NCI-H1417 treated with DMSO at 0.1 percent for 48 hours (cell line): ENCODE measurements around the gene KRT75.
"Not testable (repeated sequence)": the region's sequence is repeated elsewhere in the genome, so short reads cannot be mapped to it uniquely, and the experiment has no call there.

Experiments used
- DNase-seq: peaks from one replicate; lab custom pipeline; 2025; lab: John Stamatoyannopoulos, UW

KRT75 gene

DNA sequence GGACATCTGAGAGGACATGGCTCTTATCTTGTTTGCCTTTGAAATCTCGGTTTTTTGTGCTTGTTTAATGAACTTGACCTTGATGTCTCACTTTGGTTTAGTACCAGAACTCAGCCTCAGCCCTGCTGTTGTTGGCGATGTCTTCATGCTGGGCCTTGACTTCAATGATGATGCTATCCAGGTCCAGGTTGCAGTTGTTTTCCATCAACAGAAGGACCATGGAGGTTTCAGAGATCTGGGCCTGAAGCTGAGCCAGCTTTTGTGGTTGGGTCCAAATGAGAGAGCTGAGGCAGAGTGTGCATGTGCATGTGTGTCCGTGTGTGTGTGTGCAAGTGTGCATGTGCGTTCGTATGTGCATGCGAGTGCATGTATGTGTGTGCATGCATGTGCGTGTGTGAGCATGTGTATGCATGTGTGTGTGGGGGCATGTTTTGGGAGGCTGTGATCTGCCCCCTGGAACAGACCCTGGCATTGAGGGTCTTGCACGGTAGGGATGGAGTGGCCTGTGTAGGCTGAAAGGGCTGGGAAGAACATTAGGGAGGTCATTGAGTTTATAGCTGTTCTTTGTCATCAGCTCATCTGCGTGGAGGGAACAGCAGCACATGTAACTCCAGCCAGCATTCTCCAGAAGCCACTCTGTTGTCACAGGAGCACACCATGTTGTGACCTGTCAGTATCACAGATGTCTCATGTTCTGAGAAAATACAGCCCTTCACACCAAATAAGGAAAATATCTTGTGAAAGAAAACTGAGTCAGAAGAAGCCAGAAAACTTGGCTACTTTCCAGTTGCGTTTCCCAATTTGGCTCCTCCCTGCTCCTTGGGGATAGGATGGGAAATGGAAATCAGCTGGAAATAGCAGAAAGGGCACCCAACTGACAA lies 18.1 kb downstream of the KRT75 start:
- DNase-seq: no peak

DNA sequence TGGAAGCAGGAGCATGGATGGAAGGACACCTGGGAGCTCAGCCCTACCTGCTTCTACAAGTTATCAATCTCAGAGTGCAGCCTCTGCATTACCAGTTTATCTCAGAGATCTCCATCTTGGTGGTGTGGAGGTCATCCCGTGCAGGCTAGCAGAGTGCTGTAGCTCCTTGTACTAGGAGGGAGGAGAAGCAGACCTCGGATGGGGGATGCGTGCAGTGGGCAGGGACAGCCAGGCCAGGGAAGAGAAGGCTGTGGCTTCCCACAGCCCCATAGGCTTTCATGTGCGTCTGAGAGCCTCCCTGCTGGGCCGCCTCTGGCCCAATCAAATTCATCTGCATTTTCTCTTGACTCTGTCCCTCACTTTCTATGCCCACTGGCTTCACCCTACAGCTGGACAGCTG lies 19.2 kb downstream of the KRT75 start:
- no peak for DNase-seq

DNA sequence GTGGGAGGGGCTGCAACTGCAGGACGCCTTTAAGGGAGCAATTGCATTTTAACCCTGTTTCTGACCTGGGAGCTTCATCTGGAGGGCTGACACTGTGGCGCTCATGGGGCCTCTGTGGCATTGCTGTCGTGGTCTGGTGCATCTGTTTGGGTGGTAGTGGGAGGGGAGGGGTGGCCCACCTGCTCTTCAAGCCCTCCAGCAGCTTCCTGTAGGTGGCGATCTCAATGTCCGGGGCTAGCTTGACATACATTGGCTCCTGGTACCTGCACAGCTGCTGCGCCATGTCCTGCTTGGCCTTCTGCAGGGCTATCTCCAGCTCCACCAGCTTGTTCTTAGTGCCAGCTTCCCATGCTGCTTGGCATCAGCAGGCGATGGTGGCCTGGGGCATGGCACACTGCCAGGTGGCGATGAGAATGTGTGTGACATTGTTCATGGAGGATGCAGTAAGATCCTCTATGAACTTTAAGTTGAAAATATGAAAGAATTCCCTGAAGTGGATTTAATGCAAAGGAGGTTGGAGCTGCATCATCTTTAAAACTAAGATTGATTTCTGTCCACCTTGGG lies 20.3 kb downstream of the KRT75 start:
- DNase-seq: no peak

DNA sequence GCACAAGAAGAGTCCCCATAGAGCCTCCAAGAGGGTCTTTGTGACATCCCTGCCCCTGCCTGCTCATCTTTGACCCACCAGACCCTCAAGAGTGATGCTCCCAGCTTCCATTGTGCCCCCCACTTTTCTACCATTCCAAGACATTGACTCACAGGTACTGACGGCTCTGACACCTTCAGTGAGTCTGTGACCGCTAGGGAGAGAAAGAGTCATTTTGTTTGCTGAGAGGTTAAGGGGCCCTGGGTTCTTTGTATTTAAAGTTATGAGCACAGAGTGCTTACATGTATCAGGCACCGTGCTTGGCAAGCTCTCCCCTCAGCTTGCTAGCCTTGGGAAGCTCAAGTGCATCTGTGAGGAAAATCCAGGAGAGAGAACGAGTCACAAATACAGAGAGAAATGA lies 21.0 kb downstream of the KRT75 start:
- DNase-seq: no peak

DNA sequence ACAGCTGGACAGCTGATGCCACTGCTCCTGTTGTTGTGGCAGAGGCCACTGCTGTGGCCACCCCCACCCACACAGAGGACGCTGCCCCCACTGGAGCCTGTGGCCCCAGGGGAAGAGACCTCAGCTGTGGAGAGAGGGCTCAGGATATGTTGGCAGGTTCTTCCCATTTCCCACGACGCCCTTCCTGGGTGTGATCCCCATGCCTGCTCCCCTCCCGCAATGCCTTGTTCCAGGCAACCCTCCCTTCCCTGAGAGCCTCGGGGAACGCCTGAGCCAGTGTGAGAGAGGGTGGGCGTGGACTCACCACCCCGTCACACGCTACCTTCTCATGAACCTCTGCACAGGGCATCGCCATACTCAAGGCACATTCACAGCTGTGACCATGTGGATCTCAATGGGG lies 22.4 kb downstream of the KRT75 start:
- DNase-seq: no peak

DNA sequence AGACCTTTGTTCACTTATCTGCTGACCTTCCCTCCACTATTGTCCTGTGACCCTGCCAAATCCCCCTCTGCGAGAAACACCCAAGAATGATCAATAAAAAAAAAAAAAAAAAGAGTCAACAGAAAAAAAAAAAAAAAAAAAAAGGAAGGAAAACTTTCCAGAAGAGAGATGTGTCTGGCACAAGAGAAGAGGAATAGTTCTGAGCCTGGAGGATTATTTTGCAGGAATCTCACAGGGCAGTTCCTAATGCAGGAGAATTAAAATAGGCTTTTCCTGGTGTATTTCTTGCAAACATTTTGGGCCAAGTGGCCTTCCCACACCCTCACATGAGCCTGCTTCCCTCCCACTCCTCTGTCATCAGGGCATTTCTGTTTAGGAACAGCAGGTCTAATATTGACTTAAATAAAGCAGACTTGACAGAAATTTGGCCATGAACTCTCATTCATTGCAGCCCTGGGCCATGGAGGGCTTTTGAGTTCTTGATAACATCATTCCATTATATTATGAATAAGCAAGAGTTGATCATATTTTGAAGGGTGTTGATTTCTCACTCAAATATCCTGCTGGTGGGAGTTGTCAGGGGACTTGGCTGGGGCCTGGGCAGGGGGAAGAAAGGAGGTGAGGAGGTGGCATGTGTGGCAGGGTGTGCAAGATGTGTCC lies 23.5 kb downstream of the KRT75 start:
- not testable (repeated sequence) for DNase-seq

DNA sequence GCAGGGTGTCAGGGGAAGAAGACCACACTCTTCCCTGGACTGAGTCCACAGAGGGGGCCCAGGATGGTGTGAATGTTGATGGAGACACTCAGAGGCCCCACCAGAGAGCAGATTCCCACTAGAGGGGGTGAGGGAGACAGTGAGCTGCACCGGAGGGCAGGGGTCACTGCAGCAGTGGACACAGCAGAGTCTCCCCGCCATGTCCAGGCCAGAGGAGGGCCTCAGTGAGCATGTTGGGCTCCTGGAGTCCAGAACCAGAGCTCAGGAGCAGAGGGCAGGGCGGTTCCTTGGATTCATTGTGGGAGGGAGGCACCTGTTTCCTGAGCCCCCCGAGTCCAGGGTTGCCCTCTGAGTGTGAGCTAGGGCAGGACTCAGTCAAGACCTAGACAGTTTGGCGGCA lies 26.3 kb downstream of the KRT75 start:
- DNase-seq: no peak

DNA sequence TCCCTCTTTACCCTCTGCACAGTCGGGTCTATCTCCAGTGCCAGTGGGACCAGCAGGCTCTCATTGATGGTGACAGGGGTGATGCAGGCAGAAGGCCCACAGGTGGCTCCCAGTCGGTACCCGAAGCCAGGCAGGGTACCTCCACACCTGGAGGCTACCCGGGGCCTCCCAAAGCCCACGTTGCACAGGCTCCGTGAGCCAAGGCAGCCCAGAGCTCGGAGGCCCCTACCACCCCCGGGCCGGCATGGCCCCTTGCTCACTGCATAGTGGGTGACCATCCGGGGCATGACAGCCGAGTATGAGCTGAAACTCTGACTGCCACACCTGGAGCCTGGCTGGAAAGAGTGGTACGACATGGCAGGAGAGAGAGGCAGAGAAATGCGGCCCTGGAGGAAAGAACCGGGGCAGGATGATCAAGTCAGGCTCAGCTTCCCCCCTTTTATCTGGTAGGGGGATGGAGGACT lies 28.2 kb downstream of the KRT75 start, which contains the start of gene KRT82:
Gene KRT82 (minus strand): TSS at position 414 of the 464 bp plus-strand sequence. CDS start 58 bp downstream, at position 356.
- no peak for DNase-seq

DNA sequence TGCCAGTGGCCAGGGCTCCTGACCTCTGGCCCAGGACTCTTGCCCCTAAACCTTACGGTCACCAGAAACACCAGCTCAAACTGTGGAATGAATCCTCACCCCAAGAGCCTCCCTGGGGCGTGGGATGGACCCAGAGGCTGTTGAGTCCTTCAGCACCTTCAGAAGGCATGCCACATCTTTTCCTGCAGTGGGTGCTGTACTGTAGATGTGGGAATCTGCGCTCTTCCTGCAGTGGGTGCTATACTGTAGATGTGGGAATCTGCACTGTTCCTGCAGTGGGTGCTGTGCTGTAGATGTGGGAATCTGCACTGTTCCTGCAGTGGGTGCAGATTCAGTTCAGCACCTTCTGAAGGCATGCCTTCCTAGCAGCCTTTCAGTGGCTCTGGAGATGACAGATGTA lies 29.2 kb downstream of the KRT75 start:
- no peak for DNase-seq

DNA sequence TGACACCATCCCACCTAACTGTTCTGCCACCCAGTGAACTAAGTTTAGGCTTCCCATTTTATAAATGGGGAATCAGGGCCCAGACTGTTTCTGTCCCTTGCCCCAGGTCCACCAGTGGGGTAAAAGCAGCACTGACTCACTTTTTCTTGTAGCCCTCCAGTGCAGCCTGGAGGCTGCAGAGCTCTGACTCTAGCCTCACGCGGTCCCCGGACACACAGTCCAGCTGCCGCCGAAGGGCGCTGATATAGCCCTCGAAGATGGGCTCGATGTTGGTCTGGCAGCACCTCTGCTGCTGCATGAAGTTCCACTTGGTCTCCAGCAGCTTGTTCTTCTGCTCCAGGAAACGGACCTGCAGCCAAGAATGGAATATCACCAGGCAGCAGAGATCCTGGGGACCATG lies 30.6 kb downstream of the KRT75 start:
- DNase-seq: no peak

DNA sequence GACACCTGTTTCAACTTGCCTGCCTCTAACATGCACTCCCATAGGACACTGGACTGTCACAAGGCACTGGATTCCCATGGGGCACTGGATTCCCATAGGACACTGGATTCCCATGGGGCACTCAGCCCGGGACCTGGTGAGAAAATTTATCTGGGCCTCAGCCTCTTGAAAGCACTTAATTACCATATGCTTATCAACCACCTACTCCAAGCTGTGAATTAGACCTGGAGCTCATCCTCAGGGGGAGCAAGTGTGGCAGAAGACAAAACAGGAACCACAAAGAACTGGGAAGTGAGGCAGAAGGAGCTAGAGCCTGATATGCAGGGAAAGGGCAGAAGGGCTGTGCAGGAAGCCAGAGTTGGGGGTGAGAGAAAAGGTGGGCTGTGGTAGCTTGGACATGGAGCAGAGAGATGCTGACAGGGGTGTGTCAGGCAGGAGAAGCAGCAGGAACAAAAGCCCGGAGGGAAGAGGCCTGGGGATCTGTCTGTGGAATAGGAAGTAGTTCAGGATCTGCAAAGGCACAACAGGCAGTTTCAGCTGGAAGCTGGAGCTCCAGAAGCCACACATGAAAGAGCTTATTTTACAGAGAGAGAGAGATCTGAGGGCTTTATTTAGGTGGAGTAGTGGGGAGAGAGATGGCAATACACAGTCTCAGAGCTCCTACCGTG lies 31.2 kb downstream of the KRT75 start:
- DNase-seq: no peak

DNA sequence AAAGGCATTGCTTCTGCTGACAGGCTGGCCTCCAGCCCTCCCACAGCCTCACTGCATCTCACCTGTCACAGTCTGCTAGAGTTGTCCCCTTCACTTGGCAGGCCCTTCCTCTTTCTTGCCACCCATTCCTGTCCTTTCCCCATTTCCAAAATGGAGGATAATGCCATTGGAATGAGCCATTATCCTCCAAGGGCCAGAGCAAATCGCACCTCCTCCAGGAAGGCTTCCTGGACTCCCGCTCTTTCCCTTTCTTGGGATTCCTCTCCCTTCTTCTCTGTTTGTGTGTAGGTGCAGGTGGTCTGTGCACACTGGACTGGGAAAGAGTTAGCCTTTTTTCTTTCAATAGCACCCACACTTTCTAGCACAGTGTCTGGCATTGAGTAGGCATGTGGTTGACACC lies 31.8 kb downstream of the KRT75 start:
- no peak for DNase-seq

DNA sequence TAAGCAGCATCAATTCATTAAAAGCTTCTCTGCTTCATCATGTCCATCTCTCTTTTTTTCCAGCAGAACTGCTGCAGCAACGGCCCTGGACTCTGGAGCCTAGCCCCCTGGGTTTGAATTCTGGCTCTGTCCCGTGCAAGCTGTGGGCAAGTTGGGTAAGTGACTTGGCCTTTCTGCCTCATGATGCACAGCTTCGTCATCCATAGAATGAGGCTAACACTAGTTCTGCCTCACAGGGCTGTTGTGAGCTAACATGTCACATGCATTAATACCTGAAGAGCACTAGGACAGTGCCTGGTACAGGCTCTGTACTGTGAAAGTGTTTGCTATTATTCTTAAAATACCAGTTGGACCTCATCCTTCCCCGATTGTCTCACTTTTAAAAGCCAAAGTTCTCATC lies 32.2 kb downstream of the KRT75 start:
- DNase-seq: no peak

DNA sequence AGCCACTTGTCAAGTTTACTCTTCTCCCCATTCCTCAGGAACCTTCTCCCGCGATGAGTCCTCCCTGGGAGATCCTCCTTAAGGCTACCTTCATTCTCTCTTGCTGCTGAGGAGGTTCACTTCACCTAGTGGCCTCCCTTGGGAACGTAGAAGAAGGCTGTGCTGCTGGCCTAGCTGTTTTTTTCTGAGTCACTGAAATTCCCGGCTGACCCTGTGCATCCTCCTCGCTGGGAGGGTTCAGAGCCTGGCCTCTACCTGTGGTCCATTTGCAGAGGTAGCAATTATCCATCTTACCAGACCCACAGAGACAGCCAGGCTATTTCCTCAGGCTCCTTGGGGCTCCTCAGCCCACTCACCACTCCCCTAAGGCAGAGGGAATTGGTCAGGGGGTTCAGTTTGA lies 32.6 kb downstream of the KRT75 start:
- no peak for DNase-seq

DNA sequence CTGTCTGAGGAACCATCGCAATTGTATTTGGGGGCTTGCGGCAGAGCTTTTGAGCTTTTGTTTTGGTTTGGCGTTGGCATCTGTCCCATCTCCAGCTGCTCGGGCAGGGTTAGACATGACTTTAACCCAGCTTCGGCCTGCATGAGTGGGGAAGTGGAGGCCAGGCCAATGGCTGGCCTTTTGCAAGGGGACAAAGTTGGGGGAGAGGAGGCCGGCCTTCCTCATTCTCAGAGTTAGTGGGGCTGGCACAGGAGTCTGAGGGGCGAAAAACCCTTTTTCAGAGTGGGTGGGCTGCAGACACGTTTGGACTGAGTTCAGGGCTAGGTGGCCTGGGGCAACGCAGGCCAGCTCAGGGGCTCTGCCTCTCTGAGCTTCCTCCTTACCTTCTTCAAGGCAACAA lies 33.3 kb downstream of the KRT75 start:
- no peak for DNase-seq

DNA sequence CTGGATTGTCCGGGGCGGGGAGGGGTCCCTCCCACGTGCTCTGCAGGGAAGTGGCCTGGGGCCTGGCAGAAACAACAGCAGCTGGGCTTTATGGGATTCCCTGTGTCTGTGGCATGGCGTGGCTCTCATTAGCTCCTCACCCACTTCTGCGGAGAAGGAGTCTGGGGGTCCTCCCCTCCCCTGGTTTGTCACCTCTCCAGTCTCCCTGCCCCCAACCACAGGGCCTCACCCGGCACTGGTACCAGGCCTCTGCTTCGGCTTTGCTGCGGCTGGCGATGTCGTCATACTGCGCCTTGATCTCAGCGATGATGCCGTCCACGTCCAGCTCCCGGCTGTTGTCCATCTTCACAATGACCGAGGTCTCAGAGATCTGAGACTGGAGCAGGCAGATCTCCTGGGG lies 34.4 kb downstream of the KRT75 start:
- DNase-seq: no peak

DNA sequence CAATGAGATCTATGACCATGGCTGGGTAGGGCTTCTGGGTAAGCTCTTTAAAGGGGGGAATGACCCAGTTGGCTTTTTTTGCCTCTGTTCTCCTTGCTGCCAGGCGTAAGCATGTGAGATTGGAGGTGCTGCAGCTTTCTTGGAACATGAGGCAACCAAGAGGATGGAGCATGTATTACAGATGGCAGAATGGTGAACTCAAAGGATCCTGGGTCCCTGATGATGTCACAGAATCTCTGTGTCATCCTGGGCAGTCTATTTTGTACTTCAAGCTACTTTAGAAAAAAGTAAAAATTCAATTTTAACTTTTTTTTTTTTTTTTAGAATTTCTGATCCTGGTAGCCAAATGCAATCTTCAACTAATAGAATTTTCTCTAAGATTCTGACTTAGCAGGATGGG lies 36.0 kb downstream of the KRT75 start:
- no peak for DNase-seq

DNA sequence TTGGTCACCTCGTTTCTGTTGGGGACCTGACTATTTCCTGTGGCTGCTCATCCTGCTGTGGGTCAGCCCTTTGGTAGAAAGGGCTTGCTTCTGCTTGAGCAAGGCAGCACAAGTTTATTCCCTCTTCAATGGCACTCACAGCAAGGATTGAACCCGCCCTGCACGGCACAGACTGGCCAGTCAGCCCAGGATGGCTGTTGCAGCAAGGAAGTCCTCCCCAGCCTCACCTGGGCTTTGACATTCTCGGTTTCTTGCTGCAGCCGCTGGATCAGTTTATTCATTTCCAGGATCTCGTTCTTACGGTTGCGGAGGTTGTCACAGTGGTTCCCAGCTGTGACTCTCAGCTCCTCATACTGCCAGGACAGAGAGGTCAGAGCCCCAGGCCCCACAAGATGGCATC lies 37.5 kb downstream of the KRT75 start:
- no peak for DNase-seq

DNA sequence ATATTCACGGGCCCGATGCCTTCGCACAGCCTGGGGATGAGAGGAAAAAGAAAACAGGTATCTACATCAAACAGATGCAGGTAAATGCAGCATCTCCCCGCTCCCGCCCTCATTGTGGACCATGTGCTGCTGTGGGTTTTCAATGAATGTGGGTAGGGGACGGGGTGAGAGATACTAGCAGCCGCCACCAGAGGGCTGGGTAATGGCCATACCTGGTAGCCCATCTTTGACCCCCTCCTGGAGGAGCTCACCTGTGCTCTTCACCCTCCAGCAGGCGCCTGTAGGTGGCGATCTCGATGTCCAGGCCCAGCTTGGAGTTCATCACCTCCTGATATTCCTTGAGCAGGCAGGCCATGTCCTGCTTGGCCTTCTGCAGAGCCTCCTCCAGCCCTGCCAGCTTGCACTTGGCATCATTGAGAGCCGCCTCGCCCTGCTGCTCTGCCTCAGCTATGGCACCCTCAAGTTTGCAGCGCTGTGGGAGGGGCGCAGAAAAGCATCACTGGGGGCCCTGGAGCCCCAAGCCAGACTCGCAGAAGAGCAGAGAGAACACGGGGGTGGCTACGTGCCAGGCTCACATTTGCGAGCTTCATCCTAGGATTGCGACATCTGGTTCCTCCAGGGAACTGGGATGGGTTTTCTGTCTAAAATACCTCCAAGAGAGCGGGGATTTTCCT lies 38.3 kb downstream of the KRT75 start:
- DNase-seq: no peak

DNA sequence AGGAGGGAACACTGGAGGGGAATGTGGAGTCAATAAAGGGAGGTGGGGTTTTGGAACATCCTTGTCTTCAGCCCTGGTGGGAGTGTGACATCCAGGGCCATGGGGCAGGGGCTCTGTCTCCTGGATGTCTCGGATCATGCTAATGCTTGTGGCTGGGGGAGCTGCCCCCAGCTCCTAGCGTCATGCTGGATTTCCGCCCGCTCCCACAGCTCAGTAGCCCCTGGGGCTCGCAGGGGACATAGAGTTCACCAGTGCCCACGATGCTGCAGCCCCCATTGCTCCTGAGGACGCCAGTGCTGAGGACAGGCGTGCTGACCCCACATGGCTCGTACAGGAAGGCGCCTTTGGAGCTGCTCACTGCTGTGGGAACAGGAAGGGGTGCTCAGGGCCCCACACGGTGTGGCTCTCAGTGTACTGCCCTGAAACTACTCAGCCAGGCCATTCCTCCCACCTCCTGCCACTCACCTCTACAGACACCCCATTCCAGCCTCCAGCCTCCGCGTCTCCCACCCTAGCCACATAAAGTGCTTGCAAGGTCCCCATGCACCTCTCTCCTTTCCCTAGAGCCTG lies 39.2 kb downstream of the KRT75 start:
- DNase-seq: no peak

DNA sequence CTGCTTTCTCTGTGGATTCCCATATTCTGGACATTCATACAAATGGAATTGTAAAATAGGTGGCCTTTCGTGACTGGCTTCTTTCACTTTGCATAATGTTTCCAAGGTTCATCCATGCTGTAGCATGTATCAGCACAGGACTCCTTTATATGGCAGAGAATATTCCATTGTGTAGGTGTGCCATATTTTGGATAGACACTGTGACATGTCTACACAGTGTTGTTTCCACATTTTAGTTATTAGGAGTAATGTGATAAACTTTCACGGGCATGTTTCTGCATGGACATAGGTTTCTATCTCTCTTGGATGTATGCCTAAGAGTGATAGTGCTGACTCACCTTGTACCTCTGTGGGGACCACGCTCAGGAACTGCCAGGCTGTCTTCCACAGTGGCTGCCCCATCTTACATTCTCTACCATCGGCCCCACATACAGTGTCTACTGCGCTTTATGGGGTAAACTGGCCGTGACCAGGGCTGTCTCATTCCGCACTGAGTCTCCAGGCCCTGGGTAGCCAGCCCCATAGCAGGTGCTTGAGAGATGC lies 41.6 kb downstream of the KRT75 start:
- no peak for DNase-seq
